H9 (cell line): ENCODE data around the gene PBX4. TPM values are rescaled to one million over a fixed set of nuclear protein-coding genes. Genes with fewer than 3 reads are reported as not detected.

Source experiments
- DNase-seq: peaks from one replicate; pipeline ENCODE4 v3.0.0-alpha.2; 2017
- H2AFZ ChIP-seq: one replicate; pipeline ENCODE4 v1.6.1; 2013; ENCODE audit warnings: mild to moderate bottlenecking, low read length, control low read depth, moderate library complexity
- H2AK5ac ChIP-seq: 2 replicates; pipeline ENCODE4 v1.6.1; 2013; ENCODE audit warnings: low read length, control low read depth, mixed read lengths; ENCODE audit not compliant: insufficient read length
- H2BK120ac ChIP-seq: one replicate; pipeline ENCODE4 v1.6.1; 2013; ENCODE audit warnings: low read depth, mild to moderate bottlenecking, low read length, control low read depth, inconsistent platforms; ENCODE audit not compliant: poor library complexity, severe bottlenecking
- H2BK12ac ChIP-seq: 2 replicates; pipeline ENCODE4 v1.6.1; 2013; ENCODE audit warnings: low read length, control low read depth, mixed read lengths, low read depth; ENCODE audit not compliant: insufficient read length
- H2BK15ac ChIP-seq: 2 replicates; pipeline ENCODE4 v1.6.1; 2013; ENCODE audit warnings: low read depth, low read length, control low read depth
- H2BK20ac ChIP-seq: one replicate; pipeline ENCODE4 v1.6.1; 2013; ENCODE audit warnings: low read depth, mild to moderate bottlenecking, low read length, control low read depth, inconsistent platforms; ENCODE audit not compliant: poor library complexity, severe bottlenecking
- H2BK5ac ChIP-seq: 2 replicates; pipeline ENCODE4 v1.6.1; 2013; ENCODE audit warnings: low read length, control low read depth, mixed read lengths; ENCODE audit not compliant: insufficient read length
- H3K14ac ChIP-seq: 2 replicates; pipeline ENCODE4 v1.6.1; 2013; ENCODE audit warnings: low read length, control low read depth; ENCODE audit not compliant: insufficient read depth
- H3K18ac ChIP-seq: 2 replicates; pipeline ENCODE4 v1.6.1; 2013; ENCODE audit warnings: low read depth, mild to moderate bottlenecking, mixed read lengths, low read length, control low read depth; ENCODE audit not compliant: insufficient read length
- H3K23ac ChIP-seq: 2 replicates; pipeline ENCODE4 v1.6.1; 2013; ENCODE audit warnings: low read length, control low read depth, mixed read lengths, low read depth; ENCODE audit not compliant: insufficient read length
- H3K23me2 ChIP-seq: 2 replicates; pipeline ENCODE4 v1.6.1; 2013; ENCODE audit warnings: low read depth, mild to moderate bottlenecking, mixed read lengths, low read length, control low read depth; ENCODE audit not compliant: insufficient read length, poor library complexity, severe bottlenecking
- H3K27ac ChIP-seq: 2 replicates; pipeline ENCODE4 v1.5.1; 2013; ENCODE audit warnings: low read length, control low read depth, mixed read lengths, low read depth; ENCODE audit not compliant: insufficient read length
- H3K27me3 ChIP-seq: 2 replicates; pipeline ENCODE4 v1.6.1; 2013; ENCODE audit warnings: low read length, control low read depth, inconsistent platforms; ENCODE audit not compliant: insufficient read depth
- H3K4ac ChIP-seq: 2 replicates; pipeline ENCODE4 v1.6.1; 2013; ENCODE audit warnings: low read depth, mild to moderate bottlenecking, control low read depth, inconsistent platforms, low read length, moderate library complexity
- H3K4me1 ChIP-seq: 2 replicates; pipeline ENCODE4 v1.6.1; 2013; ENCODE audit warnings: low read length, control low read depth, inconsistent platforms; ENCODE audit not compliant: insufficient read depth
- H3K4me2 ChIP-seq: 2 replicates; pipeline ENCODE4 v1.6.1; 2013; ENCODE audit warnings: low read length, control low read depth, mixed read lengths; ENCODE audit not compliant: insufficient read length, insufficient read depth
- H3K56ac ChIP-seq: 2 replicates; pipeline ENCODE4 v1.6.1; 2013; ENCODE audit warnings: low read depth, mild to moderate bottlenecking, mixed read lengths, low read length, control low read depth; ENCODE audit not compliant: insufficient read length
- H3K79me1 ChIP-seq: 2 replicates; pipeline ENCODE4 v1.6.1; 2013; ENCODE audit warnings: low read depth, mild to moderate bottlenecking, moderate library complexity, low read length, control low read depth, inconsistent platforms; ENCODE audit not compliant: insufficient read depth, poor library complexity, severe bottlenecking
- H3K79me2 ChIP-seq: 2 replicates; pipeline ENCODE4 v1.6.1; 2013; ENCODE audit warnings: low read length, control low read depth, inconsistent platforms; ENCODE audit not compliant: insufficient read depth
- H3K9ac ChIP-seq: 2 replicates; pipeline ENCODE4 v1.6.1; 2013; ENCODE audit warnings: low read length, control low read depth, mixed read lengths; ENCODE audit not compliant: insufficient read length; ENCODE audit errors: extremely low read depth
- H3K9me3 ChIP-seq: one replicate; pipeline ENCODE4 v1.6.1; 2013; ENCODE audit warnings: low read depth, low read length, inconsistent platforms; ENCODE audit not compliant: control insufficient read depth
- H3T11ph ChIP-seq: one replicate; pipeline ENCODE4 v1.6.1; 2013; ENCODE audit warnings: mild to moderate bottlenecking, low read length, control low read depth, inconsistent platforms
- H4K20me1 ChIP-seq: one replicate; pipeline ENCODE4 v1.6.1; 2013; ENCODE audit not compliant: control insufficient read depth, insufficient read length, insufficient read depth
- H4K5ac ChIP-seq: 2 replicates; pipeline ENCODE4 v1.6.1; 2013; ENCODE audit warnings: low read depth, mild to moderate bottlenecking, mixed read lengths, low read length, control low read depth; ENCODE audit not compliant: insufficient read length
- H4K8ac ChIP-seq: replicated peaks from 2 replicates; pipeline ENCODE4 v1.6.1; 2013; ENCODE audit warnings: low read length, control low read depth, mixed read lengths, low read depth; ENCODE audit not compliant: insufficient read length
- H4K91ac ChIP-seq: 2 replicates; pipeline ENCODE4 v1.6.1; 2013; ENCODE audit warnings: low read depth, mild to moderate bottlenecking, moderate library complexity, mixed read lengths, low read length, control low read depth; ENCODE audit not compliant: insufficient read length
- H3K27ac Mint-ChIP-seq, 3 experiments: 2 replicates in 2 of 3; 3 replicates in 1 of 3; pipeline ENCODE4 v1.8.0; 2020 to 2021; ENCODE audit warnings: mixed read lengths in 3 of 3, mild to moderate bottlenecking in 1 of 3, moderate library complexity in 1 of 3
- H3K27me3 Mint-ChIP-seq: 2 replicates; pipeline ENCODE4 v1.8.0; 2021; ENCODE audit warnings: low read depth, mild to moderate bottlenecking, moderate library complexity, mixed read lengths
- H3K36me3 Mint-ChIP-seq, 3 experiments: 2 replicates in 2 of 3; 3 replicates in 1 of 3; pipeline ENCODE4 v1.8.0; 2020 to 2021; ENCODE audit warnings: low read depth in 3 of 3, mixed read lengths in 3 of 3; ENCODE audit not compliant: insufficient read depth in 1 of 3
- H3K4me1 Mint-ChIP-seq, 2 experiments: 2 replicates each; pipeline ENCODE4 v1.8.0; 2020; ENCODE audit warnings: mixed read lengths in 2 of 2
- H3K4me3 Mint-ChIP-seq, 2 experiments: 2 replicates in 1 of 2; 3 replicates in 1 of 2; pipeline ENCODE4 v1.8.0; 2020 to 2021; ENCODE audit warnings: mild to moderate bottlenecking in 2 of 2, mixed read lengths in 2 of 2, moderate library complexity in 1 of 2
- H3K9me3 Mint-ChIP-seq, 2 experiments: 2 replicates in 1 of 2; 3 replicates in 1 of 2; pipeline ENCODE4 v1.8.0; 2020; ENCODE audit warnings: mild to moderate bottlenecking in 2 of 2, mixed read lengths in 2 of 2, moderate library complexity in 1 of 2
- CTCF ChIP-seq: fragments of 200-600 bp; sonication (generic); conservative IDR thresholded peaks from 3 replicates; pipeline ENCODE4 v1.8.0; 2021; ENCODE audit warnings: antibody characterized with exemption, mild to moderate bottlenecking
- WGBS: extraction: QIAGEN DNeasy Blood & Tissue Kit; methylation state at CpG from one replicate; pipeline ENCODE4 v1.1.7; 2013; ENCODE audit warnings: missing lambda C conversion rate, low lambda C conversion rate, mixed read lengths; ENCODE audit not compliant: insufficient read length; ENCODE audit errors: extremely low coverage; 5-methylcytosine and 5-hydroxymethylcytosine counted together
- total RNA-seq: library from RNA; stranded (reverse); gene quantifications from 2 replicates; pipeline ENCODE4 v1.2.1, GENCODE V29; 2021

PBX4 gene
- total RNA-seq, 1 experiment from 2014 or later = 3.3 TPM

GRCh38 chr19:19527371-19527656 is 91.2 kb downstream of the PBX4 start:
- DNase-seq = no peak
- no CpG with 5 or more reads among the region's 9 CpGs for WGBS

More at GRCh38 chr19:19527371-19527656, 91.2 kb downstream of the PBX4 start:
- no peak overlapping the region for H2BK15ac ChIP-seq
- no peaks in the 10 kb centered on the region for H3K27me3 ChIP-seq
- Mint-ChIP-seq H3K4me1 (peaks cover 11 to 31% of the 10 kb centered on the region in 2 experiments), H3K27me3 (no peaks in the 10 kb centered on the region), H3K27ac (peak overlapping the region in 1 of 3 experiments; percentile 44; a peak in 1 of 7 replicates), H3K9me3 (no peaks in the 10 kb centered on the region), H3K4me3 (no peak overlapping the region), H3K36me3 (peaks cover 13 to 67% (median 50%) of the 10 kb centered on the region in 3 experiments; a peak in 6 of 7 replicates)
- H2BK120ac ChIP-seq = no peak overlapping the region
- no peak overlapping the region for H3K23ac ChIP-seq
- H3K27ac ChIP-seq = no peak overlapping the region
- no peak overlapping the region for H4K91ac ChIP-seq
- H2BK12ac ChIP-seq = no peak overlapping the region
- no peak overlapping the region for H4K5ac ChIP-seq
- H3T11ph ChIP-seq = no peak overlapping the region
- H3K18ac ChIP-seq = no peak overlapping the region
- no peak overlapping the region for H2AK5ac ChIP-seq
- no peak overlapping the region for H2AFZ ChIP-seq
- no peaks in the 10 kb centered on the region for H3K9me3 ChIP-seq
- H3K4ac ChIP-seq = no peak overlapping the region
- TF ChIP-seq CTCF = no peak
- H2BK5ac ChIP-seq = no peak overlapping the region
- peaks cover 3% of the 10 kb centered on the region for H4K20me1 ChIP-seq
- H3K23me2 ChIP-seq = no peaks in the 10 kb centered on the region
- no peak overlapping the region for H3K9ac ChIP-seq
- no peak overlapping the region for H4K8ac ChIP-seq
- no peak overlapping the region for H3K4me2 ChIP-seq
- no peak overlapping the region for H3K56ac ChIP-seq
- H3K79me2 ChIP-seq = no peaks in the 10 kb centered on the region; the same call in 1 of the 2 replicates
- no peak overlapping the region for H2BK20ac ChIP-seq
- H3K79me1 ChIP-seq = peaks cover 5% of the 10 kb centered on the region
- H3K4me1 ChIP-seq = no peaks in the 10 kb centered on the region
- no peak overlapping the region for H3K14ac ChIP-seq
